ENCODE results near the gene FOXP1.
A peak's percentile ranks its signal among the peaks of the same experiment; 100 is the strongest.

Gene FOXP1

GRCh38 chr3:71045917-71046282 lies 537.6 kb downstream of the FOXP1 start:
- POLR2A ChIA-PET, result no interaction called here
- no peak for TF ChIP-seq PKNOX1 (IDR thresholded peaks at IDR 0.05)
- TF ChIP-seq NFRKB (IDR thresholded peaks at IDR 0.05), result no peak
- no peak for TF ChIP-seq SP1 (IDR thresholded peaks at IDR 0.05)
- TF ChIP-seq ZNF384 (IDR thresholded peaks at IDR 0.05), result no peak
- TF ChIP-seq SUZ12 (IDR thresholded peaks at IDR 0.05), result no peak
- no peak for TF ChIP-seq BHLHE40 (IDR thresholded peaks at IDR 0.05; ENCODE audit: borderline replicate concordance)
- no peak for TF ChIP-seq TARDBP (IDR thresholded peaks at IDR 0.05)
- no peak for TF ChIP-seq CTBP1 (IDR thresholded peaks at IDR 0.05; ENCODE audit: borderline replicate concordance)
- no peak for TF ChIP-seq ELF4 (IDR thresholded peaks at IDR 0.05)
- no peak for TF ChIP-seq LEF1 (IDR thresholded peaks at IDR 0.05; ENCODE audit: borderline replicate concordance)
- TF ChIP-seq FOXM1 (IDR thresholded peaks at IDR 0.05; ENCODE audit: borderline replicate concordance), result no peak
- TF ChIP-seq ARNT (IDR thresholded peaks at IDR 0.05), result no peak
- no peak for TF ChIP-seq FOXA1 (IDR thresholded peaks at IDR 0.05)
- TF ChIP-seq L3MBTL2 (conservative IDR thresholded peaks at IDR 0.05), result no peak
- TF ChIP-seq HDGF (IDR thresholded peaks at IDR 0.05; ENCODE audit: borderline replicate concordance), result no peak
- TF ChIP-seq FOXK2 (IDR thresholded peaks at IDR 0.05), result no peak
- DNase-seq (ENCODE audit: extremely low spot score), result no peak
- CTCF ChIA-PET, result no interaction called here

- ChIA-PET CTCF (no interaction called here), POLR2A (no interaction called here)
- TF ChIP-seq ZNF384 (IDR thresholded peaks at IDR 0.05) (no peak), FOXA1 (IDR thresholded peaks at IDR 0.05) (no peak), SUZ12 (IDR thresholded peaks at IDR 0.05) (no peak), LEF1 (IDR thresholded peaks at IDR 0.05; ENCODE audit: borderline replicate concordance) (no peak), SP1 (IDR thresholded peaks at IDR 0.05) (no peak), NFRKB (IDR thresholded peaks at IDR 0.05) (no peak), ARNT (IDR thresholded peaks at IDR 0.05) (no peak), ELF4 (IDR thresholded peaks at IDR 0.05) (no peak), PKNOX1 (IDR thresholded peaks at IDR 0.05) (no peak), HDGF (IDR thresholded peaks at IDR 0.05; ENCODE audit: borderline replicate concordance) (no peak)
- DNase-seq (ENCODE audit: extremely low spot score), result no peak
These were observed 538.2 kb downstream of the FOXP1 start for GRCh38 chr3:71045212-71045916.

- TF ChIP-seq CTBP1 (IDR thresholded peaks at IDR 0.05; ENCODE audit: borderline replicate concordance) (no peak), L3MBTL2 (conservative IDR thresholded peaks at IDR 0.05) (no peak), ELF4 (IDR thresholded peaks at IDR 0.05) (no peak), ARNT (IDR thresholded peaks at IDR 0.05) (no peak), SP1 (IDR thresholded peaks at IDR 0.05) (no peak), SUZ12 (IDR thresholded peaks at IDR 0.05) (no peak)
- no peak for DNase-seq (ENCODE audit: extremely low spot score)
- POLR2A ChIA-PET, result no interaction called here
- CTCF ChIA-PET, result no interaction called here
These were observed 540.8 kb downstream of the FOXP1 start for GRCh38 chr3:71042759-71043158.

GRCh38 chr3:71041371-71041770 lies 542.2 kb downstream of the FOXP1 start:
- CTCF ChIA-PET, result no interaction called here
- TF ChIP-seq SUZ12 (IDR thresholded peaks at IDR 0.05), result no peak
- TF ChIP-seq ZNF384 (IDR thresholded peaks at IDR 0.05), result no peak
- DNase-seq (ENCODE audit: extremely low spot score), result no peak
- POLR2A ChIA-PET, result no interaction called here

GRCh38 chr3:71039332-71039731 lies 544.2 kb downstream of the FOXP1 start:
- DNase-seq (ENCODE audit: extremely low spot score), result no peak
- ChIA-PET CTCF (interaction anchor here (0.6 kb wide), 1 partner anchor 31 kb away, joined by 5 read pairs; no protein-coding TSS in a partner anchor), POLR2A (no interaction called here)
- no peak for TF ChIP-seq PKNOX1 (IDR thresholded peaks at IDR 0.05)

GRCh38 chr3:71037775-71038174 lies 545.8 kb downstream of the FOXP1 start:
- POLR2A ChIA-PET, result no interaction called here

GRCh38 chr3:71035886-71036285 lies 547.6 kb downstream of the FOXP1 start:
- ChIA-PET CTCF (no interaction called here), POLR2A (no interaction called here)
- no peak for DNase-seq (ENCODE audit: extremely low spot score)
- TF ChIP-seq SUZ12 (IDR thresholded peaks at IDR 0.05) (no peak), PKNOX1 (IDR thresholded peaks at IDR 0.05) (peak; percentile 34; the same call in 1 of the 2 replicates)

More at GRCh38 chr3:71037775-71038174, 545.8 kb downstream of the FOXP1 start:
- TF ChIP-seq LEF1 (IDR thresholded peaks at IDR 0.05; ENCODE audit: borderline replicate concordance) (no peak), NFRKB (IDR thresholded peaks at IDR 0.05) (no peak)
- DNase-seq (ENCODE audit: extremely low spot score), result no peak
- CTCF ChIA-PET, result no interaction called here

Data from HEK293T (cell line).